WI38 (cell line): Measurements from ENCODE around the gene CDK14.

Experiments
- H3K4me3 ChIP-seq: 2 replicates; pipeline ENCODE4 v1.5.1; 2011; ENCODE audit warnings: low read depth, mild to moderate bottlenecking, control low read depth, low read length
- CTCF ChIP-seq: IDR thresholded peaks from 2 replicates; pipeline ENCODE4 v1.5.1; 2012; ENCODE audit warnings: low read depth, mild to moderate bottlenecking, control low read depth, low read length

The CDK14 gene

GRCh38 chr7:91201442-91202113 lies 605.5 kb downstream of the CDK14 start:
- no peak overlapping the region for H3K4me3 ChIP-seq
- TF ChIP-seq CTCF = no peak

- no peak for TF ChIP-seq CTCF
- H3K4me3 ChIP-seq = no peak overlapping the region
Measured at GRCh38 chr7:91206361-91206960, 610.3 kb downstream of the CDK14 start.

GRCh38 chr7:91212582-91212981 lies 616.5 kb downstream of the CDK14 start:
- no peak overlapping the region for H3K4me3 ChIP-seq
- TF ChIP-seq CTCF = no peak

GRCh38 chr7:91226411-91226810 lies 630.3 kb downstream of the CDK14 start:
- no peak for TF ChIP-seq CTCF
- no peak overlapping the region for H3K4me3 ChIP-seq

GRCh38 chr7:91228327-91228726 lies 632.2 kb downstream of the CDK14 start:
- TF ChIP-seq CTCF = no peak
- H3K4me3 ChIP-seq = peak overlapping the region; percentile 22; the same call in 1 of the 2 replicates

GRCh38 chr7:91228927-91229558 lies 632.9 kb downstream of the CDK14 start:
- no peak for TF ChIP-seq CTCF
- H3K4me3 ChIP-seq = peak overlapping the region; percentile 22; the same call in 1 of the 2 replicates

GRCh38 chr7:91230100-91230499 lies 634.0 kb downstream of the CDK14 start:
- H3K4me3 ChIP-seq = no peak overlapping the region
- no peak for TF ChIP-seq CTCF
